ENCODE data around the gene LRRC57.

DNA sequence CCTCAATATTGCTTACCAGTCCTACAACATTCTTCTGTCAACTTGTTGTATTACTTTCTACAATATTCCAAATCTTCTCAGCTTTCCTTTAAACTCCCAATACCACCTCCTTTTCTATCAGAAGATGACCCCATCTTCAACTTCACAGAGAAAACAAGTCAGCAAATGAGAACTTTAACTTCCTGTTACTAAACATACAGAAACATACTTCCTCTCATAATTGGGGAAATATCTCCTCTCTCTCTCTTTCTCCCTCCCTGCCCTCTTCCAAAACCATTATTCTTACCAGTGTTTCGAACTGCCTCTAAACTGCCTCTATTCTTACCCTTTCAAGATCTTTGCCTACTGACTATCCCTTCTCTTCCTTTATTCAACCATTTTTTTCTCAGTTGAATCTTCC lies 54.9 kb downstream of the LRRC57 start:
- TF ChIP-seq CTCF (IDR thresholded peaks at IDR 0.05; ENCODE audit: low read depth, low read length, missing input control) (no peak), YY1 (IDR thresholded peaks at IDR 0.05) (no peak)
